NT2/D1 (cell line): ENCODE measurements around the gene SLCO4A1.

Experiments used
- SUZ12 ChIP-seq: IDR thresholded peaks from 2 replicates; pipeline ENCODE4 v1.6.1; 2011; ENCODE audit not compliant: insufficient read length, insufficient read depth; ENCODE audit errors: extremely low read depth
- YY1 ChIP-seq: IDR thresholded peaks from 2 replicates; pipeline ENCODE4 v1.6.1; 2011; ENCODE audit not compliant: insufficient read length, insufficient read depth
- ZNF274 ChIP-seq: IDR thresholded peaks from 2 replicates; pipeline ENCODE4 v1.6.1; 2011; ENCODE audit warnings: mild to moderate bottlenecking, low read depth, low read length

GRCh38 chr20:62607366-62608217 lies 34.7 kb upstream of the SLCO4A1 start:
- no peak for TF ChIP-seq ZNF274
- no peak for TF ChIP-seq SUZ12
- TF ChIP-seq YY1, result no peak
